PC-3 (cell line): Measurements from ENCODE around the gene ZNF646. TPM values are rescaled to one million over a fixed set of nuclear protein-coding genes. Genes with fewer than 3 reads are reported as not detected.

ENCODE experiments used
- ATAC-seq: fragments of 200-7000 bp; cut with Tn5 transposase; 2 replicates; pipeline ENCODE4 v1.9.1; 2020; ENCODE audit warnings: mild to moderate bottlenecking, moderate library complexity
- BruUV-seq: library from RNA; stranded (reverse); fragments of 400-500 nt; replicated peaks from 2 replicates; lab custom pipeline; 2021; lab: Mats Ljungman, UMichigan
- CTCF ChIA-PET: fragments of 300-600 bp; sonication (Branson Sonifier 250); formaldehyde crosslinking; loops from one replicate; lab custom pipeline; 2022; ENCODE audit warnings: antibody characterized with exemption; lab: Charles Lee
- POLR2A ChIA-PET: fragments of 300-600 bp; sonication (Branson Sonifier 250); formaldehyde crosslinking; loops from one replicate; lab custom pipeline; 2022; ENCODE audit warnings: antibody characterized with exemption; ENCODE audit not compliant: unreplicated experiment; lab: Charles Lee
- DNase-seq: peaks from one replicate; pipeline ENCODE4 v3.0.0-alpha.2; 2015
- H2AFZ ChIP-seq: fragments of 300-600 bp; sonication (generic); 2 replicates; pipeline ENCODE4 v1.6.0; 2016; ENCODE audit warnings: antibody characterized with exemption, low read length
- H3F3A ChIP-seq: fragments of 300-600 bp; sonication (generic); one replicate; pipeline ENCODE4 v1.6.0; 2017; ENCODE audit warnings: antibody characterized with exemption, low read length, control low read depth, mild to moderate bottlenecking; ENCODE audit not compliant: unreplicated experiment
- H3K27ac ChIP-seq: fragments of 300-600 bp; sonication (generic); 2 replicates; pipeline ENCODE4 v1.5.1; 2016; ENCODE audit warnings: mild to moderate bottlenecking, low read length
- H3K27me3 ChIP-seq: fragments of 300-600 bp; sonication (generic); 2 replicates; pipeline ENCODE4 v1.6.1; 2016; ENCODE audit warnings: low read length, mixed read lengths
- H3K36me3 ChIP-seq: fragments of 300-600 bp; sonication (generic); 2 replicates; pipeline ENCODE4 v1.6.1; 2016; ENCODE audit warnings: low read depth, mixed run types, low read length, mixed read lengths
- H3K4me1 ChIP-seq: fragments of 300-600 bp; sonication (generic); 2 replicates; pipeline ENCODE4 v1.5.1; 2016; ENCODE audit warnings: low read length; ENCODE audit not compliant: insufficient read depth
- H3K4me2 ChIP-seq: fragments of 300-600 bp; sonication (generic); 2 replicates; pipeline ENCODE4 v1.6.0; 2016; ENCODE audit warnings: low read length
- H3K4me3 ChIP-seq: fragments of 300-600 bp; sonication (generic); 2 replicates; pipeline ENCODE4 v1.5.1; 2016; ENCODE audit warnings: mild to moderate bottlenecking, low read length, mixed read lengths
- H3K79me2 ChIP-seq: fragments of 300-600 bp; sonication (generic); 2 replicates; pipeline ENCODE4 v1.6.1; 2017; ENCODE audit warnings: low read length, mixed read lengths
- H3K9ac ChIP-seq: fragments of 300-600 bp; sonication (generic); 2 replicates; pipeline ENCODE4 v1.6.0; 2016; ENCODE audit warnings: mild to moderate bottlenecking, low read length
- H3K9me2 ChIP-seq: fragments of 300-600 bp; sonication (generic); replicated peaks from 2 replicates; pipeline ENCODE4 v1.6.1; 2016; ENCODE audit warnings: mixed run types, low read length, mixed read lengths
- H3K9me3 ChIP-seq: fragments of 300-600 bp; sonication (generic); 2 replicates; pipeline ENCODE4 v1.6.1; 2016; ENCODE audit warnings: low read length, mixed read lengths
- H4K20me1 ChIP-seq: fragments of 300-600 bp; sonication (generic); 2 replicates; pipeline ENCODE4 v1.6.1; 2016; ENCODE audit warnings: low read length, mixed read lengths
- EZH2 ChIP-seq: fragments of 300-600 bp; sonication (generic); IDR thresholded peaks from one replicate; pipeline ENCODE4 v1.6.1; 2017; ENCODE audit warnings: antibody characterized with exemption, mild to moderate bottlenecking, low read length; ENCODE audit not compliant: unreplicated experiment
- EZH2phosphoT487 ChIP-seq: fragments of 300-600 bp; sonication (generic); IDR thresholded peaks from 2 replicates; pipeline ENCODE4 v1.6.1; 2018; ENCODE audit warnings: mild to moderate bottlenecking, antibody characterized with exemption, low read length, borderline replicate concordance
- intact Hi-C: fragments of 100-400 bp; cut with micrococcal nuclease; formaldehyde crosslinking; loops from 2 replicates; pipeline ENCODE4 v1.9.0; 2023
- total RNA-seq: library from RNA; depleted of rRNA; stranded (reverse); fragments of >200 nt; gene quantifications from 2 replicates; pipeline ENCODE4 v1.2.3, GENCODE V29; 2014
- TF ChIP-seq, protein P1 (sequence below): fragments of 300-600 bp; sonication (generic); conservative IDR thresholded peaks from 2 replicates; pipeline ENCODE4 v1.5.1; 2017; ENCODE audit warnings: antibody characterized with exemption, low read depth, mild to moderate bottlenecking, low read length

Gene ZNF646
- total RNA-seq, 1 experiment from 2014 or later = 8.5 TPM

DNA sequence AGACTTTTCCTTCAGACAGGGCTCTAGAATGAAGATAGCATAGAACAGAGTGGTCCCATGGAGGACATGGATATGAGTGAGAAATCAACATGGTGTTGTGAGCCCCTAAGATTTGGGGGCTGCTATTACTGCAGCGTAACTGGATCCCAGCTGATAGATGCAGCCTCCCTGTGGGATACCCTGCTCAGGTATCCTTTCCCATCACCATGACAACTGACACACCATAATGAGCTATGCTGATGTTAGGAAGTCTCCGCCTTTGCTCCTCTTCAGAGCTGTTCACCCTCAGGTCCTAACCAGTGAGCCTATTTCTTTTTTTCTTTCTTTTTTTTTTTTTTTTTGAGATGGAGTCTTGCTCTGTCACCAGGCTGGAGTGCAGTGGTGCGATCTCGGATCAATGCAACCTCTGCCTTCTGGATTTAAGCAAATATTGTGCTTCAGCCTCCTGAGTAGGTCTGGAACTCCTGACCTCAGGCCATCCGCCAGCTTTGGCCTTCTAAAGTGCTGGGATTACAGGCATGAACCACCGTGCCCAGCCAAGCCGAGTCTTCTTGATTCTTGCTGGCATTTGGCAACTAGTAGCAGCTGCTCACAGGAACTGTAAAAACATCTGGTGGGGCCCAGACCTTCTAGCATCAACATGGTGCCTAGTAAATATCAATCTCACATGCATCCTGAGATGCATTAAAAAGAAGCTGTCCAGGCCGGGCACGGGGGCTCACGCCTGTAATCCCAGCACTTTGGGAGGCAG lies 23.8 kb upstream of the ZNF646 start:
- no peak overlapping the region for H3K9ac ChIP-seq
- no peak overlapping the region for H3K27ac ChIP-seq
- H3K79me2 ChIP-seq = no peaks in the 10 kb centered on the region
- ChIA-PET CTCF (no interaction called here), POLR2A (no interaction called here)
- no peak for ATAC-seq
- no peak for DNase-seq
- no peaks in the 10 kb centered on the region for H4K20me1 ChIP-seq
- intact Hi-C loops = no loop called here
- H3F3A ChIP-seq = no peaks in the 10 kb centered on the region
- H2AFZ ChIP-seq = no peak overlapping the region
- H3K4me3 ChIP-seq = no peak overlapping the region
- no peaks in the 10 kb centered on the region for H3K36me3 ChIP-seq
- peaks cover 13% of the 10 kb centered on the region for H3K4me1 ChIP-seq
- TF ChIP-seq EZH2phosphoT487 (no peak), EZH2 (no peak)
- TF ChIP-seq, protein P1, sequence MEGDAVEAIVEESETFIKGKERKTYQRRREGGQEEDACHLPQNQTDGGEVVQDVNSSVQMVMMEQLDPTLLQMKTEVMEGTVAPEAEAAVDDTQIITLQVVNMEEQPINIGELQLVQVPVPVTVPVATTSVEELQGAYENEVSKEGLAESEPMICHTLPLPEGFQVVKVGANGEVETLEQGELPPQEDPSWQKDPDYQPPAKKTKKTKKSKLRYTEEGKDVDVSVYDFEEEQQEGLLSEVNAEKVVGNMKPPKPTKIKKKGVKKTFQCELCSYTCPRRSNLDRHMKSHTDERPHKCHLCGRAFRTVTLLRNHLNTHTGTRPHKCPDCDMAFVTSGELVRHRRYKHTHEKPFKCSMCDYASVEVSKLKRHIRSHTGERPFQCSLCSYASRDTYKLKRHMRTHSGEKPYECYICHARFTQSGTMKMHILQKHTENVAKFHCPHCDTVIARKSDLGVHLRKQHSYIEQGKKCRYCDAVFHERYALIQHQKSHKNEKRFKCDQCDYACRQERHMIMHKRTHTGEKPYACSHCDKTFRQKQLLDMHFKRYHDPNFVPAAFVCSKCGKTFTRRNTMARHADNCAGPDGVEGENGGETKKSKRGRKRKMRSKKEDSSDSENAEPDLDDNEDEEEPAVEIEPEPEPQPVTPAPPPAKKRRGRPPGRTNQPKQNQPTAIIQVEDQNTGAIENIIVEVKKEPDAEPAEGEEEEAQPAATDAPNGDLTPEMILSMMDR = no peak
- H3K9me2 ChIP-seq = no peaks in the 10 kb centered on the region
- no TSS peak for BruUV-seq
- no peaks in the 10 kb centered on the region for H3K27me3 ChIP-seq
- no peak overlapping the region for H3K4me2 ChIP-seq
- H3K9me3 ChIP-seq = no peaks in the 10 kb centered on the region

DNA sequence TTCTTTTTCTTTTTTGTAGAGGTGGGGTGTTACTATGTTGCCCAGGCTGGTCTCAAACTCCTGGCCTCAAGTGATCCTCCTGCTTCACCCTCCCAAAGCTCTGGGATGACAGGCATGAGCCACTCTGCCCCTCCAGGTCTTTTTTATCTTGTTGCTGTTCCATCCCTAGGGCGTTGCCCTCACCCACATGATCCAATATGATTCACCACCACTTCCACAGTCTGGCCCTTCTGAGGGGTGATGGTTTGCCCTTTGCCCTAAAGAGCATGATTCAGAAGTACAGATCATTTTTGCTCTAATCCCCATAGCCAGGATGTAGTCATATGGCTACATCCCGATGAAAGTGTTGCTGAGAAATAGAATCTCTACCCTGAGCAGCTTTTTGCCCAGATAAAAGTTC lies 22.1 kb upstream of the ZNF646 start:
- TF ChIP-seq, protein P1 = no peak
- no peak for TF ChIP-seq EZH2phosphoT487
- no peak for TF ChIP-seq EZH2
- H3K4me2 ChIP-seq = peak overlapping the region; percentile 57
- no peaks in the 10 kb centered on the region for H4K20me1 ChIP-seq
- H3K9ac ChIP-seq = no peak overlapping the region
- DNase-seq (peak; percentile 91), ATAC-seq (peak; percentile 97)
- H3K9me2 ChIP-seq = no peaks in the 10 kb centered on the region
- H3K4me1 ChIP-seq = peaks cover 13% of the 10 kb centered on the region
- H3K9me3 ChIP-seq = no peaks in the 10 kb centered on the region
- POLR2A ChIA-PET = no interaction called here
- intact Hi-C loops = no loop called here
- H3K4me3 ChIP-seq = no peak overlapping the region
- H3K79me2 ChIP-seq = no peaks in the 10 kb centered on the region
- BruUV-seq = no TSS peak
- peak overlapping the region; percentile 74 for H3K27ac ChIP-seq
- CTCF ChIA-PET = no interaction called here
- no peaks in the 10 kb centered on the region for H3F3A ChIP-seq
- peak overlapping the region; percentile 45; the same call in 1 of the 2 replicates for H2AFZ ChIP-seq
- H3K36me3 ChIP-seq = no peaks in the 10 kb centered on the region
- H3K27me3 ChIP-seq = no peaks in the 10 kb centered on the region

DNA sequence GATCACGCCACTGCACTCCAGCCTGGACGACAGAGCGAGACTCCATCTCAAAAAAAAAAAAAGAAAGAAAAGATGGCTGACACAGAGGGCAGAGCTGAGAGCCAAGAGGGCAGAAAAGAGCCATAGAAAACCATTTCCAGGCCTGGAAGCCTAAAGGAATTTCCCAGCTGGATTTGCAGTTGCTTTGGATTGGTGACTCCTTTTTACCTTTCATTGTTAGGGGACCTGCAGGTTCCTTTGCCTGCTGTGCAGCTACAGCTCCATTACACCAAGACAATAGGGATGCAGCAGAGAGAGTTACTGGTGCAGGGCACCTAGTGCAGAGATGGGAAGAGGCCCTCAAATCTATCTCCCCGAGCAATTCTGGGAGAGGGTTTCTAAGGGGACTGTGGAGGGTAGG lies 18.6 kb upstream of the ZNF646 start:
- no peak overlapping the region for H3K4me3 ChIP-seq
- no peaks in the 10 kb centered on the region for H3K9me2 ChIP-seq
- CTCF ChIA-PET = no interaction called here
- H3K79me2 ChIP-seq = no peaks in the 10 kb centered on the region
- no peaks in the 10 kb centered on the region for H3F3A ChIP-seq
- ATAC-seq = no peak
- H4K20me1 ChIP-seq = no peaks in the 10 kb centered on the region
- TF ChIP-seq EZH2 = no peak
- TF ChIP-seq, protein P1 = no peak
- no peak for TF ChIP-seq EZH2phosphoT487
- POLR2A ChIA-PET = no interaction called here
- no peak overlapping the region for H2AFZ ChIP-seq
- BruUV-seq = TSS peak; percentile 27
- H3K9ac ChIP-seq = no peak overlapping the region
- no peak overlapping the region for H3K27ac ChIP-seq
- H3K27me3 ChIP-seq = no peaks in the 10 kb centered on the region
- DNase-seq = no peak
- no peaks in the 10 kb centered on the region for H3K9me3 ChIP-seq
- H3K36me3 ChIP-seq = peaks cover 4% of the 10 kb centered on the region
- H3K4me2 ChIP-seq = no peak overlapping the region
- intact Hi-C loops = no loop called here
- peaks cover 13% of the 10 kb centered on the region for H3K4me1 ChIP-seq
